Lung microvascular endothelial cell (primary cell): ENCODE measurements around the gene KANSL1. TPM values are rescaled to one million over a fixed set of nuclear protein-coding genes. Genes with fewer than 3 reads are reported as not detected.
"Not testable (repeated sequence)": the region's sequence is repeated elsewhere in the genome, so short reads cannot be mapped to it uniquely, and the experiment has no call there.

Experiments
- DNase-seq, 2 donors: peaks; one replicate each; pipeline versions ENCODE4 v3.0.0 to v3.0.0-alpha.2; 2010; ENCODE audit warnings: low read depth in 2 of 2
- total RNA-seq: library from RNA; depleted of rRNA; stranded (reverse); fragments of >200 nt; gene quantifications from 2 replicates; pipeline ENCODE4 v1.2.1, GENCODE V29; 2014

KANSL1 gene
- total RNA-seq, 1 donor from 2014 or later = 84.7 TPM

DNA sequence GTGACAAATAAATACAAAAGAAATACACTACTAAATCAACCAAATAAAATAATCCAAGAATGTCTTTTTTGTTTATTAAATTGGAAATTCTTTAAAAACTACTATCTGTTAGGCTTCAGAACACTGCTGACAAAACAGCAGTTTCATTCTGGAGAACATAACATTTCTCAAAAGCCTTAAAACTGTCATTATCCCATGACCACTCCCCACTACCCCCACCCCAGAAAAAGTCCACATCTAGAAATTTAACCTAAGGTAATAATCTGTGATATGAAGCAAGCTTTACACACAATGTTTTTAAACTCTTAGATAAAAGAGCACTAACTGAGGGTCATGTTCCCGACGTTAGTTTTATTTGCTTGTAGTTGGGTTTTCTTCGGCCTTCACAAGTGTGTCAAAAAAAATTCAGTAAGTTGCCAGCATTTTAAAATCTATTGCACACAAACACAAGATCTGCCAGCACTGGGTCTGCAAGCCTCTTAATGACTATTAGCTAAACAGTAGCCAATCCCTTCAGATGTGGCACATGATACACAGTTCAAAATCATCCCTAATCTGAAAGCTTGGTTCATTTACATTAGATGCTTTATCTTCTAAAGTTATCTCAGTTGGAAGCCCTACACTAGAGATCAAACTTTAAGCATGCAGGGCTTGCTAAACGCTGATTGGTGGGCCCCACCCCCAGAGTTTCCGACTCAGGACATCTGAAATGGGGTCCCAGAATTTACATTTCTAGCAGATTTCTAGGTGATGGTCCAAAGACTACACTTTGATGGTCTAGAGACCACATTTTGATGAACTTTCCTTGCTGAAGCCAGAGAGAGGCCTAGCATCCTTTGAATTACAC, 75.2 kb downstream of the KANSL1 start:
- no peak for DNase-seq

DNA sequence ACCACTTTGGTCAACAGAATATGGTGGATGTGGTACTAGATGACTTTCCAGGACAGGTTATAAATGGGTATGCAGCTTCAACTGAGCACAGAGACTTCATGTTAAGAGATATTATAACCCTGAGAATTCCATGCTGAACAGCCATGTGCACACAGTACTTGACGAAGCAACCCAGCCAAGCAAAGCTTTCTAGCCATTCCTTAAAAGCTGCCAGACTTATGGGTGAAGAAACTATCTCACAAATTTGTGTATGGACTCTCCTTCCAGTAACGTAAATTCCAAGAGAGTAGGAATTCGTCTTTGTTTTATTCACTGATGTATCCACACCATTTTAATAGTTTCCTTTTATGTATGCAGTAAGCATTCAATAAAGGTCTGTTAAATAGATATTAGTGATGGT, 76.1 kb downstream of the KANSL1 start:
- DNase-seq = no peak

DNA sequence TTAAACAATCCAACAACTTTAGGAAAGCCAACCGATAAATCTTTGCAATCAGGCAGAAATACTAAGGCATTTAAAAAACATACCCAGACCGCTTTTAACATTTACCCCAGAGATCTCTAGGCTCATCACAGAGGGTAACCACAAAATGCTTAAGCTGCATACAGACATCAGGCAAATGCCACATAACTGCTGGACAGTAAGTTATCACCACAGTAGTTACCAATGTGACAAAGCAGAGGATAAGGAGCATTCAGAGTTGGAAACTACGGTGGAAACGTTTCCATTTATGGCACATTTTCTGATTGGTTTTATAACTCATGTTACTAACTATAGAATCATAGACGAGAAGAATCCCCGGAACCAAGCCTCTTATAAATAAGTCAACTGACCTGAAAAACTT, 77.5 kb downstream of the KANSL1 start:
- DNase-seq = no peak

DNA sequence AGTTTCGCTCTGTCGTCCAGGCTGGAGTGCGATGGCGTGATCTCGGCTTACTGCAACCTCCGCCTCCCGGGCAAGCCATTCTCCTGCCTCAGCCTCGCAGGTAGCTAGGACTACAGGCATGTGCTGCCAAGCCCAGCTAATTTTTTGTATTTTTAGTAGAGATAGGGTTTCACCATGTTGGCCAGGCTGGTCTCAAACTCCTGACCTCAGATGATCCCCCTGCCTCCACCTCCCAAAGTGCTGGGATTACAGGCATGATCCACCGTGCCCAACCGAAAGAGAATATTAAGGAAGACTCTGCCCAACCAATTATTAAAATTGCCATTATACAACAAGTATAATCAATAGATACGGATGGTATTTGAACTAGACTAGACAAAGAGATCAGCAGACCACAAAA, 82.0 kb downstream of the KANSL1 start:
- not testable (repeated sequence) for DNase-seq

DNA sequence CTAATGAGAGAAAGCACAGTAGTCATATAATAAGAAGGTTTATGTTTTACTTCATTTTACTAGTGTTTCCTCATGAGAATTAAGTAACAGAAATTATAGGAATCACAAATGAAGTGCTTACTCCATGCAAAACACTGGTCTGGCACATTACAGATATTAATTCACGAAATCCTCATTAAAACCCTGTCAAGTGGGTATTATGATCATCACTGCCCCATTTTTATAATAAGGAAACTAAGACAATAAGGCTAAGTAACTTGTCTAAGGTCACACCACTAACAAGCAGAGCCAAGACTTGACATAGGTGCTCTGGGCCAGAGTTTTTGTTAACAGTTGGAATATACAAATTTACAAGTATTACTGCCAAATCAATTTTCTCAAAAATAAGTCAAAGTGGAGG, 83.0 kb downstream of the KANSL1 start:
- DNase-seq = no peak

DNA sequence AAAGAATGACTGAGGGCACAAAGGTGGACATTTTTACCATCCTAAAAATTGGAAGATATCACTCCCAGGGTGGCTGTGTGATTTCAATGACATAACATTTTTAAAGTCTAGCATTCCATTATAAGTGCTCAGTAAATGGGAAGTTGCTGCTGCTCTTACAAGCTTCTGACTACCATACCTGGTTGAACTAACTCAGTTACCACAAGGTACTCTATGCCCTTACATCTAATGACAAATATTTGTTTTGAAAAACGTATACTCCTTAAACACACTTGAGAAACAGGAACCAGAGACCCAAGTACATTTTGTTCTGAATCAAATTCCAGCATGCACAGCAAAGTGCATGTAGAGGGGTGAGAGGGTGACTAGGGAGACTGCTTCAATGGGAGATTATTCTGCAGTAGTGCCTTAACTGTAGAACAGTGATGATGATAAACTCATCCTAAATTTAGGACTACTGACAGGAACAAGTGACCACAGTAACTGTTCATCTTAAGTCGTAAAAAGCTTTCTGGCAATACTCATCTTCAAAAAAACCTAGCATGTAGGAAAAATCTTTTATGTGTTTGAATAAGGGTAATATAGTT, 83.5 kb downstream of the KANSL1 start:
- DNase-seq = no peak

DNA sequence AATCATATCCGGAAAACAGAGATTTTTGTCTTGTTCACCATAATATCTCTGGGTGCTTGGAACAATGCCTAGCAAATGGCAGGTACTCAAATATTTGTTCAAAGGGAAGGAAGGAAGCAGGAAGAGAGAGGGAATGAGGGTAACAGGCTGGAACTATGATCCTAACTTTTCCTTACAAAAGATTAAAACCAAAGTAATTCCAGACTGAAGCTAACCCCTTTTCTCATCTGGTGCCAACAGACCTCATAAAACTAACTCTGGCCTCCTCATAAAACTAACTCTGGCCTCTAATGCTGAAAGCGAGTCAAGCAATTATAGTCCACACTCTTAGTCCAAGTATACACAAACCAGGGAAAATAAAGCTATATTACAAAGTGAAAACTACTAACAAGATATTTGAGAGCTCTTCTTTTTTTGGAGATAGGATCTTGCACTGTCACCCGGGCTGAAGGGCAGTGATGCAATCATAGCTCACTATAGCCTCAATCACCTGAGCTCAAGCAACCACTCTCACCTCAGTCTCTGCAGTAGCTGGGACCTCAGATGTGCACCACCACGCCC, 84.6 kb downstream of the KANSL1 start:
- DNase-seq = peak; percentile 21 to 80

DNA sequence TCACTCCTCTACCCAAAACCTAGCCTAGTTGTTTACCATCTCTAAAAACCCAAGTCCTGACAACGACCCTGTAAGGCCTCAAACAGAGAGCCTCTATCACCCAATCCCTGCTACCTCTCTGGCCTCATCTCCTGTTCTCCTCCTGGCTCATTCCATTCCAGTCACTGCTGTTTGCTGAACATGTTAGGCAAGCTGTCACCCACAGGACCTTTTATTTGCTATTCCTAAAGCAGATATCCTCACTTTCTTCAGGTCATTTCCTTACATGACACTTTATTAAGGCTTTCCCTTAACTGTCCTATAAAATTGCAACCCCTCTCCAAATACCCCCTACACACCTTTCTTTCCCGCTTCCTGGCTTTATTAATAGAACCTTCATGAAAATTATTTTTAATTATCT, 85.1 kb downstream of the KANSL1 start:
- peak; percentile 8 to 65 for DNase-seq

DNA sequence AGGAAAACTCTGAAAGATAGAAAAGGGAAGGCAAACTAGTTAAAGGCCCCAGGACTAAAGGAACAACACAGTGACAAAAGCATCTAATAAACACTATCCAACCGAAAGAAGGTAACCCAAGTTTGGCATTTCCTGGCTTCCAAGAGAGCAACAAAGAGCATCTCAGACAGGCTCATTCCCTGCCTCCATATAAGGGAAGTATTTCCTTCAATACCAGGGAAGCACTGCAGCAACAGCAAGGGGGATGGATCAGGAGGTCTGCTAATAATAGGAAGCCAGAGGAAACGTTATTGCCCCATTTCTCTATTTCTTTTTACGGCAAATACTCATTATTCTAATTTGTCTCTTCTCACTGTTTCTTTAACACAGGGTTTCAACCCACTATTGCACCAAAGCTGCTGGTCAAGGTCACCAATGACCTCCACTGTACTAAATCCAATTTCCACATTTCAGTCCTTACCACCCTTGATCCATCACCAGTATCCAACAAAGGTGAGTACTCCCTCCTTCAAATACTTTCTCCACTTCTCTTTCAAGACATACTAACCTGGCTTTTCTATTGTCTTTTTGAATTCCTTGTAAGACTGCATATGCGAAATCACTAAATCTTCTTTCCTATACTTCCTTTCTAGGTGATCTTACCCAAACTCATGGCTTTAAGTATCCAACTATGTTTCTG, 86.1 kb downstream of the KANSL1 start:
- peak in 1 of 2 donors; percentile 16 for DNase-seq

DNA sequence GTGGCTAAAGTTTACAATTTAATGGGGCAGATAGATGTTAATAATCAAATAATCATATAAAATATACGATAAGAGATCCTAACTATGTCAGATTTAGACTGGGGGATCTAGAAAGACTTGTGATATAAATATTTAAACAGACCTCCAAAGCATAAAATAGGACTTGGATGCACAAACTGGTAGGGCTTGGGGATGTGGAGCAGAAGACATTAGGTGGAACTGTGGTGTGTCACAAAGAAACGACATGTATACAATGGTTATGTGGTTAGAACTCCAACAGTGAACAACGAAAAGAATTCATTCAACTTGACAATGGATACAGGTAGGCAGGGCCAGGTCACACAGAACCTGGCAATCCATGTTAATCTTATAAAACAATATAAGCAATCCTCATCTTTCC, 90.4 kb downstream of the KANSL1 start:
- DNase-seq = not testable (repeated sequence)

DNA sequence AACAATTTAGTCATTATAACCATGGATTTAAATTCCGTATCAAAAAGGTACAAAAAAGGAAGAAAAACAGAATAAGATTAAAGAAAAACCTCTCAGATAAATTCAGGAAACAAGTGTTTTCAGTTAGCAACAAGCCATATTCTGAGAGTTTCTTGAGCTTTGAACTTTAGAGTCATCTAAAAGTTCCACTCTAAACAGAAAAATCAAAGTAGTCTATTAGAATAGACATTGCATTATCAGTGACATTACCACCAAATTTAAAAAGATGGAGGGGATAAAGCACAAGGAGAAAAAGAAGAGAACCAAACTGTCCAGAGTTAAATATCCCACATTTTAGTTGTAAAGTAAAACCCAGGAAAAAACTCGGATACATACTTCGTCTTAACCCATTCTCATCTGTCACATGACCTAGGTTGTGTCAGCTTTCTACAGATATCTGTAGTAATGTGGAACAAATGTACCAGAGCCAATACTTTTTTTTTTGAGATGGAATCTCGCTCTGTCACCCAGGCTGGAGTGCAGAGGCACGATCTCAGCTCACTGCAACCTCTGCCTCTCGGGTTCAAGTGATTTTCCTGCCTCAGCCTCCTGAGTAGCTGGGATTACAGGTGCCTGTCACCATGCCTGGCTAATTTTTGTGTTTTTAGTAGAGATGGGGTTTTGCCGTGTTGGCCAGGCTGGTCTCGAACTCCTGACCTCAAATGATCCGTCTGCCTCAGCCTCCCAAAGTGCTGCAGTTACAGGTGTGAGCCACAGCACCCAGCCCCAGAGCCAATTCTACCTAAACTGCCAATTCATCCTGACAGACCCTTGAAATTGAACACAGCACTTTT, 91.2 kb downstream of the KANSL1 start:
- not testable (repeated sequence) for DNase-seq

DNA sequence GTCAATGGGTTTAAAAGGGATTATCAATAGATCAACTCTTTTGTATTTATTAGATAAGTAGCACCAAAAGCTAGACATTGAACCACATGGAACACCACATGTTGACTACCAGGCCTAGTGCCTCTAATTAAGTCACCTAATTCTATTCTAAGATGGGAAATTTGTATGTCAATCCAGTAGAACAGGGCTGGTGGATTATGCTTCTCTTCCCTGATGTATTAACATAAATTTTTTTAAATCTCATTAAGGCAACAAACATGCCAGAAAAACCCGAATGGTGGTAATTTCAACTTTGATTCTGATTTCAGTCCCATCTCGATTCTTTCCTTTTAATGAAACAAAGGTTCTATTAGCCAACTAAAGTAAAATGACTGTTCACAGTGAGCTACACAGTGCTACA, 92.6 kb downstream of the KANSL1 start:
- DNase-seq = no peak

DNA sequence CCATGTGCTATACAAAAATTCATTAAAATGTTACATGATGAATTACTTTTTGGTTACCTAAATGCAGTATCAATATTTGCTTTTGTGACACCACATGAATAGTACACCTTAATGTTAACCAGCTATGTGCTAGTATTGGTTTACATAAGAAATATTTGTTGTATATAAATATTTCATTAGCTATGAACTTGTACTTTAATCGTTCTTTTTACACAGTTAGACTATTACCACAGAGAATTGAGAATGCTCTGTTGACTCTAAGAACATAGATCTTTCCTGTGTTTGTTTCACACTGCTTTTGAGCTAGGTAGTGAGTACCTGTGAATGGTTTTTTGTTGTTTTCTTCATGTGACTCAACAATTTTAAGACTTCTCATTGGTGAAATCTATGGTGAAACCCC, 93.4 kb downstream of the KANSL1 start:
- no peak for DNase-seq

DNA sequence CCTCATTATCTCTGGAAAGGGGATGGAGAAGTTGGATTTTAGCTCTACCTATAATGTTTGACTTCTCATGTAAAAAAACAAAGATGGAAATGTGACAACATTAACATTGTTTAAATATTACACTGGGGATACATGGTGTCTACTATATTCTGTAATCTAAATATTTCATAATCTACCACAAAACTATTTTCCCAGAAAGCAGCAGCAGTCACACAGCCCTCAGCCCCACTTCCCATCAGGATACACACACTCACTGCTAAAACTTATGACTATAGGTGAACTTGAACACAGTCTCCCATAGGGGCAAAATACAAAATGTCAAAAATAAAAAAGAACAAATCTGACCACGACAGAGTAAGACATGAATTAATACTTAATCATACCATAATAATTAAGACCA, 95.7 kb downstream of the KANSL1 start:
- no peak for DNase-seq

DNA sequence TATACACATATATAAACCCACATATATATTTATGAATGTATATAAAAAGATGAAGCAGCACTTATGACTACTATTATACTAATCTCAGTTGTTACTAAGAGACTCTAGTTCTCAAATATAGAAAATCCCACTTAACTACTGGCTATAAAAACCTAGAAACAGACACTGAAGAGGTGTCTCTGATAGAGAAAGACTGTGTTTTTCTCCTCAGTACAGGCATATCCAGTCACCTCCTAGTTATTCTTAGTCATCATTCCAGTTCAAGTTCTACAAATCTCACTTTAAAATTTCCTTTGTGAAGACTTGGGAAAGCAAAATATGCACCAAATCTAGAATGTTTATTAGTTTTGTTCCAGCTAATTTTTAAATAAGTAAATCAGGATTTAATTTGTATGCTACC, 100.2 kb downstream of the KANSL1 start:
- DNase-seq = no peak

DNA sequence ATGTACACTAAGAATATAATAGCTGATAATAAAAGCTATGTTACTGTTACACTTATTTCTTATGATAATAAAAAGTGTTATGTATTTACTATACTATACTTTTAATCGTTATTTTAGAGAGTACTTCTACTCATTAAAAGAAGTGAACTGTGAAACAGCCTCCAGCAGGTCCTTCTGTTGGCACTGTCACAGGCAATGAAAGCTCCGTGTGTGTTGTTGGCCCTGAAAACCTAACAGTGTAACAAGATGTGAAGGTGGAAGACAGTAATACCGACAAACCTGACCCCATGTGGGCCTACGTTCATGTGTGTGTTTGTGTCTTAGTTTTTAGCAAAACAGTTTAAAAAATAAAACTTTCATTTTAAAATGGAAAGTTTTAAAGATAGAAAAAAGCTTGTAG, 102.4 kb downstream of the KANSL1 start:
- no peak for DNase-seq

DNA sequence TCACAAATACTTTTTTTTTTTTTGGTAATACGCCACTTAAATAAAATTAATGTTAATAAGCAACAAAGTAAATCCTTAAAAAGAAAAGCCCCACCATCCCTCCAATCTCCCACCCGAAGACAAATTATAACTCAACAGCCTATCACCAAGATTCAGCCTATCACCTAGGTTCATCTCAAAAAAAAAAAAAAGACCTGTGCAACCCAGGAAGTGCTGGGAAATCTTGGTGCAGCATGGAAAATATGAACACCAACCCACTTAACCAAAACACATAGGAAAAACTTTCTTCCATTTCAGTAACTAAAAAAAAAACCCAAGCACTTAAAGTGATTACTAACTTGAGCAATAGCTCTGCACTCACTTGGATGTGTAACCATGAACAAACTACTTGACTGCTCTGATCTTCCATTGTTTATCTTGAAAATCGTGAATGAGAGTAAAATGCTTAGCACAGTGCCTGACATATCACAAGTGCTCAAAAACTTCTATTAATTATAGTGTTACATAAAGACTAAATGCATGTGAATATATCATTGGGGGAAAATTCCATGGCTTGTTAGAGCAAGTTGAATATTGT, 103.8 kb downstream of the KANSL1 start:
- no peak for DNase-seq

DNA sequence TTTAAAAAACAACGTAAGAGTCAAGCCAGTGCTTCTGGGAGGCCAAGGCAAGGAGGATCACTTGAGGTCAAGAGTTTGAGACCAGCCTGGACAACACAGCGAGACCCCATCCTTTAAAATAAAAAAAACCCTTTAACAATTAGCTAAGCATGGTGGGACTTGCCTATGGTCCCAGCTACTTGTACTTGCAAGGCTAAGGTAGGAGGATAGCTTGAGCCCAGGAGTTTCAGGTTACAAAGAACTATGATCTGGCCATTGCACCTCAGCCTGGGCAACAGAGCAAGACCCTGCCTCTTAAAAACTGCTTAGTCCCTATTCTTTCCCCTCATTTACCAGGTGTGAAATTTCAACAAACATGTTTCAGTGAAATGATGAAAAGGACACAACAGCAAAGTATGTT, 104.6 kb downstream of the KANSL1 start:
- DNase-seq = no peak

DNA sequence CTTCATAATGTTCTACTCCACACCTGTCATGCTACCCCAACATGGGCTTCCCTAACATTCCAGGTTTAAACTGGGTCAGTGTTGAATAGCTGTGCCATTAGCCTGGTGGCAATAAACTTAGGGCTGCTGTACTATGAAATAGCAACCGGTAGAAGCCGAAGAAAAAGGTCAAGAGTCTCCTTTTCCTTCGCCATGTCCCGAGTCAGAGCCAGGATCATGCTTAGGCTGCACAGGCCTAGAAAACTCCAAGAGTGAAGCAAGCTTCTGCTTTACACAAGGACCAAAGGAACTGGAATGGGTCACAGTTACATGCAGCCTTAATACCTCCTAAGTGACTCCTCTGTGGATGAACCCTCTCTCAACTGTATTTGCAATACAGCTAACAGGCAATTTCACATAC, 105.4 kb downstream of the KANSL1 start:
- DNase-seq = not testable (repeated sequence)

DNA sequence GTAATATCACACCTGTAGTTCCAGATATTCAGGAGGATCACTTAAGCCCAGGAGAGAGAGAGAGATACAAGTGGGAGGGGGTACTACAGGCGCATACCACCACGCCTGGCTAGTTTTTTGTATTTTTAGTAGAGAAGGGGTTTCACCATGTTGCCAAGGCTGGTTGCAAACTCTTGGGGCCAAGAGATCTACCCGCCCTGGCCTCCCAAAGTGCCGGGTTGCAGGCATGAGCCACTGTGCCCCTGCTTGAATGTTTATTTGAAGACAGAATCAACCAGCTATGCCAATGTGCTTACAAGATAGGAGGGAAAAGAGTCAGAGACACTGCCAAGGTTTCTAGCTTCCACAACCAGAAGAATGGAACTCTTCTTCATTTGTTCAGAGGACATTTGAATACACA, 106.4 kb downstream of the KANSL1 start:
- DNase-seq = no peak

DNA sequence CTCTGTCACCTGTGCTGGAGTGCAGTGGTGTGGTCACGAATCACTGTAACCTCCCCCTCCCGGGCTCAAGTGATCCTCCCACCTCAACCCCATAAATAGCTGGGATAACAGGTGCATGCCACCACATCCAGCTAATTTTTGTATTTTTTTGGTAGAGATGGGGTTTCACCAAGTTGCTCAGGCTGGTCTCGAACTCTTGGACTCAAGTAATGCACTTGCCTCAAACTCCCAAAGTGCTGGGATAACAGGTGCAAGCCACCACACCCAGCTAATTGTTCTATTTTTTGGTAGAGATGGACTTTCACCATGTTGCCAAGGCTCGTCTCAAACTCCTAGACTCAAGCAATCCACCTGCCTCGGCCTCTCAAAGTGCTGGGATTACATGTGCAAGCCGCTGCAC, 107.7 kb downstream of the KANSL1 start:
- DNase-seq = no peak
